DOHH2 (cell line): ENCODE measurements around the gene DHX40.

Experiments
- H3F3A ChIP-seq: fragments of 200-600 bp; sonication (generic), shearing (Covaris generic); 2 replicates; pipeline ENCODE4 v1.6.0; 2016; ENCODE audit warnings: antibody characterized with exemption, mild to moderate bottlenecking; ENCODE audit not compliant: control insufficient read depth, insufficient read depth
- H3K27ac ChIP-seq: fragments of 200-600 bp; sonication (generic); 2 replicates; pipeline ENCODE4 v1.5.1; 2014; ENCODE audit warnings: low read depth, mild to moderate bottlenecking, low read length, moderate library complexity
- H3K27me3 ChIP-seq: fragments of 200-600 bp; sonication (generic); 2 replicates; pipeline ENCODE4 v1.6.1; 2014; ENCODE audit warnings: mild to moderate bottlenecking, low read length, mixed read lengths; ENCODE audit not compliant: control insufficient read depth
- H3K36me3 ChIP-seq: fragments of 200-600 bp; sonication (generic); 2 replicates; pipeline ENCODE4 v1.6.1; 2014; ENCODE audit warnings: mild to moderate bottlenecking, low read length, moderate library complexity, mixed read lengths; ENCODE audit not compliant: control insufficient read depth
- H3K4me1 ChIP-seq: fragments of 200-600 bp; sonication (generic); 2 replicates; pipeline ENCODE4 v1.6.1; 2014; ENCODE audit warnings: mild to moderate bottlenecking, low read length, mixed read lengths; ENCODE audit not compliant: control insufficient read depth
- H3K4me2 ChIP-seq: fragments of 200-600 bp; sonication (generic); 2 replicates; pipeline ENCODE4 v1.6.0; 2014; ENCODE audit warnings: mild to moderate bottlenecking, low read length, moderate library complexity
- H3K4me3 ChIP-seq: fragments of 200-600 bp; sonication (generic); 2 replicates; pipeline ENCODE4 v1.5.1; 2014; ENCODE audit warnings: mild to moderate bottlenecking, low read length, mixed read lengths
- H3K79me2 ChIP-seq: fragments of 200-600 bp; sonication (generic); 2 replicates; pipeline ENCODE4 v1.6.1; 2014; ENCODE audit warnings: mild to moderate bottlenecking, low read length, mixed read lengths; ENCODE audit not compliant: control insufficient read depth
- H3K9me2 ChIP-seq: fragments of 200-600 bp; sonication (generic); replicated peaks from 2 replicates; pipeline ENCODE4 v1.6.1; 2014; ENCODE audit warnings: mild to moderate bottlenecking, low read length, mixed read lengths; ENCODE audit not compliant: control insufficient read depth
- H3K9me3 ChIP-seq: fragments of 200-600 bp; sonication (generic); 2 replicates; pipeline ENCODE4 v1.6.1; 2014; ENCODE audit warnings: antibody characterized with exemption, low read length, mixed read lengths; ENCODE audit not compliant: control insufficient read depth, insufficient read depth
- H4K20me1 ChIP-seq: fragments of 200-600 bp; sonication (generic); 2 replicates; pipeline ENCODE4 v1.6.0; 2014; ENCODE audit warnings: low read depth, mild to moderate bottlenecking, antibody characterized with exemption, low read length, moderate library complexity; ENCODE audit not compliant: control insufficient read depth, insufficient read depth
- EZH2phosphoT487 ChIP-seq: fragments of 200-600 bp; sonication (generic); IDR thresholded peaks from 2 replicates; pipeline ENCODE4 v1.6.1; 2017; ENCODE audit warnings: borderline replicate concordance, mild to moderate bottlenecking, antibody characterized with exemption, low read length, moderate library complexity, mixed read lengths
- TF ChIP-seq, protein P1 (sequence below): fragments of 200-600 bp; sonication (generic); IDR thresholded peaks from one replicate; pipeline ENCODE4 v1.5.1; 2014; ENCODE audit warnings: antibody characterized with exemption, mild to moderate bottlenecking, low read depth, low read length; ENCODE audit not compliant: poor library complexity, severe bottlenecking

DHX40 gene

DNA sequence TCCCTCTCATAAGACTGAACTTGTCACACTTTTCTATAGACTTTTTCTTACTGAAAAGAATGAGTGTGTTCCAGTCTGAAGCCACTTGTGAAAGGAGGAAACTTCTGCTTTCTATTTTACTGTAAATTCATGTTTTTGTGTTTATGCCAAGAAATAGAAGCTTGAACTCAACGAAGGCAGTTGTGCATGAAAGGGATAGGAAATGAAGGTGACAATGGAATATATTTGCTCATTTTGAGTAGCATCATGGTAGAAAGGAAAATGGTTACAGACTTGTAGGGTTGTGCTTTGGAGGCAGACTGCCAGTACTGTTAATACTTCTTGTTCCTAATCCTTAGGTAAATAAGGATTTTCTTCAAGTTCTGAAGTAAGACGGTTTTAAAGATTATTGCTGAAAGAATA, 62.4 kb downstream of the DHX40 start:
- H3K9me2 ChIP-seq, result no peaks in the 10 kb centered on the region
- peaks cover 74% of the 10 kb centered on the region for H3K36me3 ChIP-seq
- no peaks in the 10 kb centered on the region for H3K27me3 ChIP-seq
- H3K4me2 ChIP-seq, result peak overlapping the region; percentile 58
- TF ChIP-seq, protein P1, sequence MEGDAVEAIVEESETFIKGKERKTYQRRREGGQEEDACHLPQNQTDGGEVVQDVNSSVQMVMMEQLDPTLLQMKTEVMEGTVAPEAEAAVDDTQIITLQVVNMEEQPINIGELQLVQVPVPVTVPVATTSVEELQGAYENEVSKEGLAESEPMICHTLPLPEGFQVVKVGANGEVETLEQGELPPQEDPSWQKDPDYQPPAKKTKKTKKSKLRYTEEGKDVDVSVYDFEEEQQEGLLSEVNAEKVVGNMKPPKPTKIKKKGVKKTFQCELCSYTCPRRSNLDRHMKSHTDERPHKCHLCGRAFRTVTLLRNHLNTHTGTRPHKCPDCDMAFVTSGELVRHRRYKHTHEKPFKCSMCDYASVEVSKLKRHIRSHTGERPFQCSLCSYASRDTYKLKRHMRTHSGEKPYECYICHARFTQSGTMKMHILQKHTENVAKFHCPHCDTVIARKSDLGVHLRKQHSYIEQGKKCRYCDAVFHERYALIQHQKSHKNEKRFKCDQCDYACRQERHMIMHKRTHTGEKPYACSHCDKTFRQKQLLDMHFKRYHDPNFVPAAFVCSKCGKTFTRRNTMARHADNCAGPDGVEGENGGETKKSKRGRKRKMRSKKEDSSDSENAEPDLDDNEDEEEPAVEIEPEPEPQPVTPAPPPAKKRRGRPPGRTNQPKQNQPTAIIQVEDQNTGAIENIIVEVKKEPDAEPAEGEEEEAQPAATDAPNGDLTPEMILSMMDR, result no peak
- no peaks in the 10 kb centered on the region for H3K9me3 ChIP-seq
- H3K4me1 ChIP-seq, result peaks cover 89% of the 10 kb centered on the region
- peak overlapping the region; percentile 52 for H3K27ac ChIP-seq
- H3K79me2 ChIP-seq, result peaks cover 100% of the 10 kb centered on the region
- peaks cover 9% of the 10 kb centered on the region for H3F3A ChIP-seq
- peaks cover 55% of the 10 kb centered on the region for H4K20me1 ChIP-seq
- peak overlapping the region; percentile 21; the same call in 1 of the 2 replicates for H3K4me3 ChIP-seq

DNA sequence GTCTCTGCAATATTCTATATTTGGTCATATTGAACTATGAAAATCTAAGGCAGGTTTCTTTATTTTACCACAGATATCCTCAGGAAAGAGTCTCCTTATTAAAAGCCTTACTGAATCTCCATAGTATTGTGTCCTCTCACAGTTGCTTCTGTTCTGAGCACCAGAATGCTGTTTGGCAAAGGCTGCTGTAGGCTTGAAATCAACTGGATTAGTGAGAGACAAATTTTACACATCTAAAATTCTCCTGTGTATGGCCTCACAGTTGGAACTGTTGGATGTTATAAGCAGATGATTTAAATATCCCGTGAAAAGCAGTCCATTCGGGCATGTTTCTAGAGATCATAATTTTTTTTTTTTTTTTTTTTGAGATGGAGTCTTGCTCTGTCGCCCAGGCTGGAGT, 63.8 kb downstream of the DHX40 start:
- Histone ChIP-seq H3K4me1 (peaks cover 89% of the 10 kb centered on the region), H3K27me3 (no peaks in the 10 kb centered on the region), H3K36me3 (peaks cover 70% of the 10 kb centered on the region), H3K9me2 (no peaks in the 10 kb centered on the region), H4K20me1 (peaks cover 47% of the 10 kb centered on the region), H3K9me3 (no peaks in the 10 kb centered on the region), H3K4me2 (no peak overlapping the region), H3K79me2 (peaks cover 100% of the 10 kb centered on the region), H3K27ac (no peak overlapping the region), H3F3A (peaks cover 10% of the 10 kb centered on the region), H3K4me3 (no peak overlapping the region)
- TF ChIP-seq, protein P1, result no peak

DNA sequence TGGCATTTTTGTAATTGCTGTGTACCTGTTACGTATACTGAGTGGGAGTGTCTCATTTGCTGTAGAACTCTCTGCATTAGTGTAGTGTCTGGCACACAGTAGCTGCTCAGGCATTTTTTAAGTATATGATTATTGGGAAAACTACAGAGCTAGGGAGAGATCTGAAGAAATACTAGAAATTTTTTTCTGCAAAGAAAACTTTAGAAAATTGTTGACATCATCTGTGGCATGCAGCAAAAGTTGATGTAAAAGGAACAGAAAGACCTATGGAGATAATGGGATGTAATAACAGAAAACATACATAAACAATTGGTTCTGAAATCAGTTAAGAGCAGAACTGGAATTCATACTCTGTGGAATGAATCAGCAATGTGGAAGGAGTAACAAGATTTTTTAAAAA, 65.9 kb downstream of the DHX40 start:
- no peaks in the 10 kb centered on the region for H3K9me2 ChIP-seq
- H3K4me3 ChIP-seq, result no peak overlapping the region
- H3F3A ChIP-seq, result peaks cover 12% of the 10 kb centered on the region
- H4K20me1 ChIP-seq, result peaks cover 39% of the 10 kb centered on the region
- peaks cover 100% of the 10 kb centered on the region for H3K79me2 ChIP-seq
- H3K36me3 ChIP-seq, result peaks cover 70% of the 10 kb centered on the region
- H3K4me2 ChIP-seq, result peak overlapping the region; percentile 11; the same call in 1 of the 2 replicates
- no peak overlapping the region for H3K27ac ChIP-seq
- no peaks in the 10 kb centered on the region for H3K27me3 ChIP-seq
- H3K9me3 ChIP-seq, result no peaks in the 10 kb centered on the region
- TF ChIP-seq, protein P1, result no peak
- TF ChIP-seq EZH2phosphoT487, result no peak
- H3K4me1 ChIP-seq, result peaks cover 90% of the 10 kb centered on the region

DNA sequence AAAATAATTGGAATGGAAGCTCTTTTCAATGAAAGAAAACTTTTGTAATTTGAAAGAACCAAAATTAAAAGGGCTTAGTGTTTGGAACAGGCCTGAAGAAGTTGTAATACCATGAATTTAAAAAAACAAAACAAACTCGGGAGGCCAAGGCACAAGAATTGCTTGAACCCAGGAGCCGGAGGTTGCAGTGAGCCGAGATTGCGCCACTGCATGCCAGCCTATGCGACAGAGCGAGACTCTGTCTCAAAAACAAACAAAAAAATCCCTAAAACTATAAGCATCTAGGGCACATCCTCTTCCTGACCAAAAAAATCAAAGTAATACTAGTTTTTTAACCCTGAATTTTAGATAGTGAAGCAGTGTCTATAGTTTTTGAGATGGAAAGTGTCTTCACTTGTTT, 67.0 kb downstream of the DHX40 start:
- TF ChIP-seq EZH2phosphoT487, result no peak
- H3K27ac ChIP-seq, result no peak overlapping the region
- no peaks in the 10 kb centered on the region for H3K9me2 ChIP-seq
- H3K9me3 ChIP-seq, result no peaks in the 10 kb centered on the region
- H4K20me1 ChIP-seq, result peaks cover 34% of the 10 kb centered on the region
- no peak overlapping the region for H3K4me3 ChIP-seq
- peaks cover 9% of the 10 kb centered on the region for H3F3A ChIP-seq
- H3K4me1 ChIP-seq, result peaks cover 85% of the 10 kb centered on the region
- peaks cover 66% of the 10 kb centered on the region for H3K36me3 ChIP-seq
- peaks cover 98% of the 10 kb centered on the region for H3K79me2 ChIP-seq
- peak overlapping the region; percentile 8; the same call in 1 of the 2 replicates for H3K4me2 ChIP-seq
- no peaks in the 10 kb centered on the region for H3K27me3 ChIP-seq
